Gastrocnemius medialis (tissue), 4 donors: ENCODE data around the gene CIAO3.

Experiments used
- POLR2A ChIP-seq, 2 donors: fragments of 450-650 bp; IDR thresholded peaks; one replicate each; pipeline ENCODE4 v1.6.1; 2017; ENCODE audit warnings: antibody characterized with exemption in 2 of 2, mild to moderate bottlenecking in 2 of 2, moderate library complexity in 2 of 2
- TF ChIP-seq, protein P1 (sequence below), 5 experiments: fragments of 450-650 bp in 3 of 5; fragments of 200-600 bp in 2 of 5; sonication (generic) in 2 of 5; IDR thresholded peaks in 4 of 5; conservative IDR thresholded peaks in 1 of 5; 1 replicate in 4 of 5; 2 replicates in 1 of 5; pipeline ENCODE4 v1.5.1; 2016 to 2019; ENCODE audit warnings: antibody characterized with exemption in 5 of 5, mild to moderate bottlenecking in 3 of 5, moderate library complexity in 3 of 5

- no peak for TF ChIP-seq POLR2A (IDR thresholded peaks at IDR 0.05)
- TF ChIP-seq, protein P1, sequence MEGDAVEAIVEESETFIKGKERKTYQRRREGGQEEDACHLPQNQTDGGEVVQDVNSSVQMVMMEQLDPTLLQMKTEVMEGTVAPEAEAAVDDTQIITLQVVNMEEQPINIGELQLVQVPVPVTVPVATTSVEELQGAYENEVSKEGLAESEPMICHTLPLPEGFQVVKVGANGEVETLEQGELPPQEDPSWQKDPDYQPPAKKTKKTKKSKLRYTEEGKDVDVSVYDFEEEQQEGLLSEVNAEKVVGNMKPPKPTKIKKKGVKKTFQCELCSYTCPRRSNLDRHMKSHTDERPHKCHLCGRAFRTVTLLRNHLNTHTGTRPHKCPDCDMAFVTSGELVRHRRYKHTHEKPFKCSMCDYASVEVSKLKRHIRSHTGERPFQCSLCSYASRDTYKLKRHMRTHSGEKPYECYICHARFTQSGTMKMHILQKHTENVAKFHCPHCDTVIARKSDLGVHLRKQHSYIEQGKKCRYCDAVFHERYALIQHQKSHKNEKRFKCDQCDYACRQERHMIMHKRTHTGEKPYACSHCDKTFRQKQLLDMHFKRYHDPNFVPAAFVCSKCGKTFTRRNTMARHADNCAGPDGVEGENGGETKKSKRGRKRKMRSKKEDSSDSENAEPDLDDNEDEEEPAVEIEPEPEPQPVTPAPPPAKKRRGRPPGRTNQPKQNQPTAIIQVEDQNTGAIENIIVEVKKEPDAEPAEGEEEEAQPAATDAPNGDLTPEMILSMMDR (IDR thresholded peaks at IDR 0.05 in 4 of 5, conservative IDR thresholded peaks at IDR 0.05 in 1 of 5), result no peak
These were observed 10.6 kb upstream of the CIAO3 start for GRCh38 chr16:751152-752006.
